Ishikawa (cell line): ENCODE data around the gene ZNF507.

Experiments
- CEBPB ChIP-seq: IDR thresholded peaks from 2 replicates; pipeline ENCODE4 v1.6.1; 2012
- CREB1 ChIP-seq: IDR thresholded peaks from 2 replicates; pipeline ENCODE4 v1.6.1; 2012; ENCODE audit warnings: low read depth
- EGR1 ChIP-seq: IDR thresholded peaks from 2 replicates; pipeline ENCODE4 v1.6.1; 2012
- EP300 ChIP-seq: IDR thresholded peaks from 2 replicates; pipeline ENCODE4 v1.6.1; 2012; ENCODE audit warnings: borderline replicate concordance
- FOXM1 ChIP-seq: IDR thresholded peaks from 2 replicates; pipeline ENCODE4 v1.6.1; 2012; ENCODE audit warnings: low read depth, borderline replicate concordance
- MAX ChIP-seq: IDR thresholded peaks from 2 replicates; pipeline ENCODE4 v1.6.1; 2012
- NFIC ChIP-seq: IDR thresholded peaks from 2 replicates; pipeline ENCODE4 v1.6.1; 2012
- RAD21 ChIP-seq: IDR thresholded peaks from 2 replicates; pipeline ENCODE4 v1.6.1; 2012; ENCODE audit warnings: low read depth
- REST ChIP-seq: IDR thresholded peaks from 2 replicates; pipeline ENCODE4 v1.6.1; 2012; ENCODE audit warnings: low read depth, mild to moderate bottlenecking
- TAF1 ChIP-seq: IDR thresholded peaks from 2 replicates; pipeline ENCODE4 v1.6.1; 2012; ENCODE audit warnings: low read depth, mild to moderate bottlenecking
- TCF12 ChIP-seq: IDR thresholded peaks from 2 replicates; pipeline ENCODE4 v1.6.1; 2012; ENCODE audit warnings: low read depth
- TEAD4 ChIP-seq: IDR thresholded peaks from 2 replicates; pipeline ENCODE4 v1.6.1; 2012
- YY1 ChIP-seq: IDR thresholded peaks from 2 replicates; pipeline ENCODE4 v1.6.1; 2012; ENCODE audit warnings: low read depth
- ZBTB7A ChIP-seq: IDR thresholded peaks from 2 replicates; pipeline ENCODE4 v1.6.1; 2012; ENCODE audit warnings: low read depth
- TF ChIP-seq, protein P1 (sequence below): IDR thresholded peaks from 2 replicates; pipeline ENCODE4 v1.6.1; 2012

ZNF507 gene

GRCh38 chr19:32362318-32362691 lies 16.9 kb downstream of the ZNF507 start:
- TF ChIP-seq CEBPB = no peak
- TF ChIP-seq TAF1 = no peak
- TF ChIP-seq YY1 = no peak
- TF ChIP-seq RAD21 = no peak

DNA sequence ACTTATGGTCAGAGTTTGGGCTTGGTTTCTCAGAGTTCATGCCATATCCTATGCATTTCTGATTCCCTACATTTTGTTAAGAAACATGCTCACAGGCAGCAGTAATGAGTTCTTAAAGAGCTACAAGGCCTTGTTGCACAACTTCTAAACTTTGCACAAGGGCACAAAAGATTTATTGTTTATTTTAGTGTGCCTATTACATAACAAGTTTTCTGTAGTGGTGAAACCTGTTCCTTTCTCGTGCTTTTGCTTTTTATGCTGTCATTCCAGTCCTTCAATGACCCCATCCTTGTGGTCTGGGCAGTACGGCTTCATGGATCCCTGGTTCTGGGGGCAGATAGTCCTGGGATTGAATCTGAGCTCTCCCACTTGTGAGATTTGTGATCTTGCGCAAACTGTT lies 17.8 kb downstream of the ZNF507 start:
- TF ChIP-seq TEAD4 (no peak), REST (no peak)

DNA sequence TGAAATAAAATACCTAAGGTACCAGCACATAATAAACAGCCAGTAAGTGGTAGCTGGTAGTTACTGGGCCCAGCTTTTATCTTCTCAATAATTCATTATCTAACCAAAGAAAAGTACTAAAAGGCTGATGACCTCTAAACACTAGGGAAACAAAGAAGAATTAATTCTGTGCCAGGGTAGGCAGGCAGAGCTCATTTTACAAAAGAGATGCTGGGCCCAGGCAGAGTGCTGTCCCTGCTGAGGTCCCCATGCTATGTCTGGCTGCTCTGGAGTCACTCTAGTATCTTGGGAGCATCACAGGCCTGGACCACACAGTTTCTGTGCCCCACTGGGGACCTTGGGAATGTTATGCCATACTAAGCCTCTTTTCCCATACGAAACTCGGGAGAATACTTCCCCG lies 18.2 kb downstream of the ZNF507 start:
- TF ChIP-seq ZBTB7A (no peak), YY1 (no peak), CEBPB (no peak), REST (no peak), EP300 (no peak), RAD21 (no peak), NFIC (no peak), MAX (no peak), TCF12 (no peak), FOXM1 (no peak), EGR1 (no peak), CREB1 (no peak), TAF1 (no peak), TEAD4 (no peak)
- TF ChIP-seq, protein P1, sequence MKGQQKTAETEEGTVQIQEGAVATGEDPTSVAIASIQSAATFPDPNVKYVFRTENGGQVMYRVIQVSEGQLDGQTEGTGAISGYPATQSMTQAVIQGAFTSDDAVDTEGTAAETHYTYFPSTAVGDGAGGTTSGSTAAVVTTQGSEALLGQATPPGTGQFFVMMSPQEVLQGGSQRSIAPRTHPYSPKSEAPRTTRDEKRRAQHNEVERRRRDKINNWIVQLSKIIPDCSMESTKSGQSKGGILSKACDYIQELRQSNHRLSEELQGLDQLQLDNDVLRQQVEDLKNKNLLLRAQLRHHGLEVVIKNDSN = no peak

DNA sequence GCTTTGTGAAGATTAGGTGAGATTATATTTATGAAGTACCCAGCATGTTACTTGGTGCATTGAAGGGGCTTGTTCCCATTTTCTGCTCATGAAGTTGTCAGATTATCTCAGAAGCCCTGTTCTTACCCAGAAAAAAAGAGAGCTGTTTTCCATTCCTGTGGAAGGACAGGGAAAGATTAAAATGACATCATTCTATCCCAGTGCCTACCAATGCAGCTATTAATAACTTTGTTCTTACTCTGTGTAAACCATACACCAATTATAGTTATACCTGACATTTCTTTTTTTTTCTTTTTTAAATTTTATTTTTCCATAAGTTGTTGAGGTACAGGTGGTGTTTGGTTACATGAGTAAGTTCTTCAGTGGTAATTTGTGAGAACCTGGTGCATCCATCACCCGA lies 18.6 kb downstream of the ZNF507 start:
- no peak for TF ChIP-seq FOXM1
- TF ChIP-seq TCF12 = no peak
- TF ChIP-seq YY1 = no peak
- TF ChIP-seq EP300 = no peak
- TF ChIP-seq NFIC = no peak
- TF ChIP-seq REST = no peak
- TF ChIP-seq ZBTB7A = no peak
- no peak for TF ChIP-seq MAX
- no peak for TF ChIP-seq CEBPB
- TF ChIP-seq, protein P1 = no peak
- TF ChIP-seq EGR1 = no peak

GRCh38 chr19:32367063-32367462 lies 21.7 kb downstream of the ZNF507 start:
- TF ChIP-seq FOXM1 (no peak), CREB1 (no peak)
